ENCODE results near the gene YPEL1. TPM values are rescaled to one million over a fixed set of nuclear protein-coding genes. Genes with fewer than 3 reads are reported as not detected.

YPEL1 gene
- total RNA-seq, 4 donors from 2014 or later = 2.9 to 9.0 (median 4.6) TPM; not detected in 1

- in situ Hi-C loops (cut with MboI; ENCODE audit: low pct_ligation_motif_present in 1 of 4, low pct_unique_long_range_greater_than_20kb in 1 of 4, low sequenced_read_pairs in 3 of 4) (no loop called here), intact Hi-C loops (cut with DNase I; ENCODE audit: low total_unique reads) (no loop called here)
- H3K9me3 ChIP-seq = no peaks in the 10 kb centered on the region
- no peaks in the 10 kb centered on the region for H3K4me1 ChIP-seq
- H3K4me3 ChIP-seq = no peak overlapping the region
- peaks cover 0 to 47% (median 25%) of the 10 kb centered on the region in 4 donors for H3K36me3 ChIP-seq
- no peak for TF ChIP-seq POLR2A (IDR thresholded peaks at IDR 0.05)
- WGBS, 2 donors (ENCODE audit: low coverage in 1 of 2) = 89% methylated on average over 9 of the region's 9 CpGs
- no peak overlapping the region for H3K27ac ChIP-seq
- DNase-seq = no peak
- H3K27me3 ChIP-seq = no peaks in the 10 kb centered on the region
These were observed 28.6 kb upstream of the YPEL1 start for GRCh38 chr22:21764038-21764804.

DNA sequence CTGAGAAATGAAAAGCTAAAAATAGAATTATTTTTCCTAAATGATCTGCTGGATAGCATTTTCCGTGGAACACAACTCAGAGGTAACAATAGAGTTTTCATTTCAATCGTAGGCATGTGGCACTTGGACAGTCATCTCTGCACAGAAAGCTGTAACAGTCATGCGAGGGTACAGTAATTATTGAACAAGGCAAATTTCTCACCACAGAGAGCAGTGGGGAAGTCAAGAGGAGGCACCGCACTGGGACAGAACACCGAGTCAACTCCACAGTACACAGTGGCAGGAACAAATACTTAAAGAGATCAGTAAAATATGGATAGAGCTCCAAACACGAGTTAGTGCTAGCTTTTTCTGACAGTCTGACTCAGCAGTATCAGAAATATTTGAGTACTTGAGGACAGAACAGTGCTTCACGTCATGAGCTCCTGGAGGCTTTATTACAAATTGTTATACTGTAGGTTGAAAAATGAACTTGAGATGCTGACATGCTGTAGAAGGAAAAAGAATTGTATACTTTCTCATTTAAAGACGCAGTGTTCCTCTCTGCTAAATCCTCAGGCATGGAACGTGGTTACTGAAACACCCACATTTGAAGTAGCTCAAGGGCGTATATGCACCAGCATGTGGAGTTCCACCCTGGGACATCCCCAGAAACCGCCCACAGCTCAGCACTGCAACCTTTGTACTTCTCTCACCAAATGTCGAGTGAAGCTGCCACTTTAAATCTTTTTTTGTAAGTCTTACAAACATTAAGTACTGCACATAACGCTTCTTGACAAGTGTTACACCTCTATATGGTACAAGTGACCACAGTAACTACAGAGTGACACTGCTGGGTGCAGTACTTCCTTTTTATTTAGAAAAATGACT is 27.4 kb upstream of the YPEL1 start:
- H3K27ac ChIP-seq = no peak overlapping the region
- peaks cover 0 to 36% (median 17%) of the 10 kb centered on the region in 4 donors for H3K36me3 ChIP-seq
- no peak overlapping the region for H3K4me3 ChIP-seq
- in situ Hi-C loops (cut with MboI; ENCODE audit: low pct_ligation_motif_present in 1 of 4, low pct_unique_long_range_greater_than_20kb in 1 of 4, low sequenced_read_pairs in 3 of 4) = no loop called here
- no peaks in the 10 kb centered on the region for H3K27me3 ChIP-seq
- intact Hi-C loops (cut with DNase I; ENCODE audit: low total_unique reads) = no loop called here
- H3K4me1 ChIP-seq = no peaks in the 10 kb centered on the region
- TF ChIP-seq POLR2A (IDR thresholded peaks at IDR 0.05) = no peak
- no peak for TF ChIP-seq POLR2AphosphoS5 (IDR thresholded peaks at IDR 0.05)
- TF ChIP-seq EP300 (IDR thresholded peaks at IDR 0.05; ENCODE audit: low read depth) = no peak
- WGBS, 2 donors (ENCODE audit: low coverage in 1 of 2) = 68% methylated on average over 7 to 13 of the region's 13 CpGs
- no peaks in the 10 kb centered on the region for H3K9me3 ChIP-seq
- DNase-seq = no peak

DNA sequence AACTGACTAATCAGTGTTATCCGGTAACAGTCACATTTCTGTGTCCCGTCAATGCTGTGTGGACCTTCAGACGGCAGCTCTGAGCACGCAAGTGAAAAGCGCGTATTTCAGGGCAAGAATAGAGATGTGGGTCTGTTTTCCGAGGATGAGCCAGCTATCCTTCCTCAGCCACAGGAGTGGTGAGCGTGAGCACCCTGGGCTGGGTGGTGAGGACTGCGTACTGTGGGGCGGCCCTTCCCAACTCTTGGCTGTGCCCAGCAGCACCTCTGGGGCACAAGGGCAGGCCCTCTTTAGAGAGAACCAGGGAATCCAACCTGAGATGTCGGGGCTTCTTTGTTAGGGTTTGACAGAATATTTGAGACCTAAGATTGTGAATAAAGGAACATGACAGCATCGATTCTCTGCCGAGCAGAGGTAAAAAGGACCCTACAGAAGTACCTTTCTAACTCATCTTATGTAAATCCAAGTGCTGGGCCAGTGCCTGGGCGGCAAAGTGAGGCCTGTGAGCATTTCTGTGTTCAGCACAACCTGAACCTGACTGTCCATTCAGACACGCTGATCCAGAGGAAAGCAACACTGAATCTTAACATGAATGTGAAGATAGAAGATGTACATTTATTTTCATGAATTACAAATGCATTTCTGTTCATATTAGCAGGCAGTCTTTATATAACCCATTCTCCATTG is 26.5 kb upstream of the YPEL1 start:
- WGBS, 2 donors (ENCODE audit: low coverage in 1 of 2) = 84 to 92% methylated on average over 9 to 15 of the region's 15 CpGs
- no peak for DNase-seq
- Histone ChIP-seq H3K4me3 (no peak overlapping the region), H3K36me3 (peaks cover 0 to 30% (median 13%) of the 10 kb centered on the region in 4 donors), H3K9me3 (no peaks in the 10 kb centered on the region), H3K27me3 (no peaks in the 10 kb centered on the region), H3K27ac (no peak overlapping the region), H3K4me1 (no peaks in the 10 kb centered on the region)
- in situ Hi-C loops (cut with MboI; ENCODE audit: low pct_ligation_motif_present in 1 of 4, low pct_unique_long_range_greater_than_20kb in 1 of 4, low sequenced_read_pairs in 3 of 4) (no loop called here), intact Hi-C loops (cut with DNase I; ENCODE audit: low total_unique reads) (no loop called here)
- TF ChIP-seq EP300 (IDR thresholded peaks at IDR 0.05; ENCODE audit: low read depth) (no peak), POLR2AphosphoS5 (IDR thresholded peaks at IDR 0.05) (no peak), POLR2A (IDR thresholded peaks at IDR 0.05) (no peak)
- TF ChIP-seq, protein P1, sequence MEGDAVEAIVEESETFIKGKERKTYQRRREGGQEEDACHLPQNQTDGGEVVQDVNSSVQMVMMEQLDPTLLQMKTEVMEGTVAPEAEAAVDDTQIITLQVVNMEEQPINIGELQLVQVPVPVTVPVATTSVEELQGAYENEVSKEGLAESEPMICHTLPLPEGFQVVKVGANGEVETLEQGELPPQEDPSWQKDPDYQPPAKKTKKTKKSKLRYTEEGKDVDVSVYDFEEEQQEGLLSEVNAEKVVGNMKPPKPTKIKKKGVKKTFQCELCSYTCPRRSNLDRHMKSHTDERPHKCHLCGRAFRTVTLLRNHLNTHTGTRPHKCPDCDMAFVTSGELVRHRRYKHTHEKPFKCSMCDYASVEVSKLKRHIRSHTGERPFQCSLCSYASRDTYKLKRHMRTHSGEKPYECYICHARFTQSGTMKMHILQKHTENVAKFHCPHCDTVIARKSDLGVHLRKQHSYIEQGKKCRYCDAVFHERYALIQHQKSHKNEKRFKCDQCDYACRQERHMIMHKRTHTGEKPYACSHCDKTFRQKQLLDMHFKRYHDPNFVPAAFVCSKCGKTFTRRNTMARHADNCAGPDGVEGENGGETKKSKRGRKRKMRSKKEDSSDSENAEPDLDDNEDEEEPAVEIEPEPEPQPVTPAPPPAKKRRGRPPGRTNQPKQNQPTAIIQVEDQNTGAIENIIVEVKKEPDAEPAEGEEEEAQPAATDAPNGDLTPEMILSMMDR (IDR thresholded peaks at IDR 0.05) = no peak

GRCh38 chr22:21761086-21761485 is 25.5 kb upstream of the YPEL1 start:
- TF ChIP-seq POLR2A (IDR thresholded peaks at IDR 0.05) (no peak), EP300 (IDR thresholded peaks at IDR 0.05; ENCODE audit: low read depth) (no peak), POLR2AphosphoS5 (IDR thresholded peaks at IDR 0.05) (no peak)
- TF ChIP-seq, protein P1 (IDR thresholded peaks at IDR 0.05) = no peak
- Histone ChIP-seq H3K4me3 (no peak overlapping the region), H3K27ac (no peak overlapping the region), H3K9me3 (no peaks in the 10 kb centered on the region), H3K27me3 (no peaks in the 10 kb centered on the region), H3K4me1 (no peaks in the 10 kb centered on the region), H3K36me3 (peaks cover 0 to 23% (median 8%) of the 10 kb centered on the region in 4 donors)
- no peak for DNase-seq
- intact Hi-C loops (cut with DNase I; ENCODE audit: low total_unique reads) = no loop called here
- WGBS, 2 donors (ENCODE audit: low coverage in 1 of 2) = 77 to 78% methylated on average over 2 of the region's 2 CpGs
- in situ Hi-C loops (cut with MboI; ENCODE audit: low pct_ligation_motif_present in 1 of 4, low pct_unique_long_range_greater_than_20kb in 1 of 4, low sequenced_read_pairs in 3 of 4) = no loop called here
